DOHH2 (cell line): Measurements from ENCODE around the gene CDK14.

Source experiments
- H3F3A ChIP-seq: fragments of 200-600 bp; sonication (generic), shearing (Covaris generic); 2 replicates; pipeline ENCODE4 v1.6.0; 2016; ENCODE audit warnings: antibody characterized with exemption, mild to moderate bottlenecking; ENCODE audit not compliant: control insufficient read depth, insufficient read depth
- H3K27ac ChIP-seq: fragments of 200-600 bp; sonication (generic); 2 replicates; pipeline ENCODE4 v1.5.1; 2014; ENCODE audit warnings: low read depth, mild to moderate bottlenecking, low read length, moderate library complexity
- H3K27me3 ChIP-seq: fragments of 200-600 bp; sonication (generic); 2 replicates; pipeline ENCODE4 v1.6.1; 2014; ENCODE audit warnings: mild to moderate bottlenecking, low read length, mixed read lengths; ENCODE audit not compliant: control insufficient read depth
- H3K36me3 ChIP-seq: fragments of 200-600 bp; sonication (generic); 2 replicates; pipeline ENCODE4 v1.6.1; 2014; ENCODE audit warnings: mild to moderate bottlenecking, low read length, moderate library complexity, mixed read lengths; ENCODE audit not compliant: control insufficient read depth
- H3K4me1 ChIP-seq: fragments of 200-600 bp; sonication (generic); 2 replicates; pipeline ENCODE4 v1.6.1; 2014; ENCODE audit warnings: mild to moderate bottlenecking, low read length, mixed read lengths; ENCODE audit not compliant: control insufficient read depth
- H3K4me2 ChIP-seq: fragments of 200-600 bp; sonication (generic); 2 replicates; pipeline ENCODE4 v1.6.0; 2014; ENCODE audit warnings: mild to moderate bottlenecking, low read length, moderate library complexity
- H3K4me3 ChIP-seq: fragments of 200-600 bp; sonication (generic); 2 replicates; pipeline ENCODE4 v1.5.1; 2014; ENCODE audit warnings: mild to moderate bottlenecking, low read length, mixed read lengths
- H3K79me2 ChIP-seq: fragments of 200-600 bp; sonication (generic); 2 replicates; pipeline ENCODE4 v1.6.1; 2014; ENCODE audit warnings: mild to moderate bottlenecking, low read length, mixed read lengths; ENCODE audit not compliant: control insufficient read depth
- H3K9me2 ChIP-seq: fragments of 200-600 bp; sonication (generic); replicated peaks from 2 replicates; pipeline ENCODE4 v1.6.1; 2014; ENCODE audit warnings: mild to moderate bottlenecking, low read length, mixed read lengths; ENCODE audit not compliant: control insufficient read depth
- H3K9me3 ChIP-seq: fragments of 200-600 bp; sonication (generic); 2 replicates; pipeline ENCODE4 v1.6.1; 2014; ENCODE audit warnings: antibody characterized with exemption, low read length, mixed read lengths; ENCODE audit not compliant: control insufficient read depth, insufficient read depth
- H4K20me1 ChIP-seq: fragments of 200-600 bp; sonication (generic); 2 replicates; pipeline ENCODE4 v1.6.0; 2014; ENCODE audit warnings: low read depth, mild to moderate bottlenecking, antibody characterized with exemption, low read length, moderate library complexity; ENCODE audit not compliant: control insufficient read depth, insufficient read depth
- EZH2phosphoT487 ChIP-seq: fragments of 200-600 bp; sonication (generic); IDR thresholded peaks from 2 replicates; pipeline ENCODE4 v1.6.1; 2017; ENCODE audit warnings: borderline replicate concordance, mild to moderate bottlenecking, antibody characterized with exemption, low read length, moderate library complexity, mixed read lengths
- TF ChIP-seq, protein P1 (sequence below): fragments of 200-600 bp; sonication (generic); IDR thresholded peaks from one replicate; pipeline ENCODE4 v1.5.1; 2014; ENCODE audit warnings: antibody characterized with exemption, mild to moderate bottlenecking, low read depth, low read length; ENCODE audit not compliant: poor library complexity, severe bottlenecking

CDK14 gene

DNA sequence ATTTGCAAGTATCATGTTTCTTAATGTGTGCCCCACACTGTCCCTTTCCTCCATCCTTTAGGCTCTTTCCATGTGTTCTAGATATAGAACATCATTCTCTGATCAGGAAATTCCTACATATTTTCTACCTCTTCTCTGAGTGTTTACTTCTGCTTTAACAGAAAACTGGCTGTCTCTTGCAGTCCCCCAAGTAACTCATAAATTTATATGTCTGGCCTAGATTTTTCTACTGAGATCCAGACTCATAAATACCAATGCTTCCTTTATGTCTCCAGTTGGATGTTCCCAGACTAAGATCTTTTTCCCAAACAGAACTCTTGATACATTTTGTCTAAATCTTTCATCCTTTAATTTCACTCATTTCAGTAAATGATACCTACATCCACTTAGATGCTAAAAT, 181.8 kb downstream of the CDK14 start:
- Histone ChIP-seq H3K27me3 (no peaks in the 10 kb centered on the region), H4K20me1 (no peaks in the 10 kb centered on the region), H3K9me2 (no peaks in the 10 kb centered on the region), H3K27ac (no peak overlapping the region), H3K79me2 (peaks cover 76% of the 10 kb centered on the region), H3K9me3 (peaks cover 31% of the 10 kb centered on the region), H3K36me3 (peaks cover 68% of the 10 kb centered on the region), H3K4me3 (no peak overlapping the region), H3K4me1 (peaks cover 46% of the 10 kb centered on the region), H3K4me2 (no peak overlapping the region), H3F3A (peaks cover 10% of the 10 kb centered on the region; the same call in 1 of the 2 replicates)
- TF ChIP-seq, protein P1, sequence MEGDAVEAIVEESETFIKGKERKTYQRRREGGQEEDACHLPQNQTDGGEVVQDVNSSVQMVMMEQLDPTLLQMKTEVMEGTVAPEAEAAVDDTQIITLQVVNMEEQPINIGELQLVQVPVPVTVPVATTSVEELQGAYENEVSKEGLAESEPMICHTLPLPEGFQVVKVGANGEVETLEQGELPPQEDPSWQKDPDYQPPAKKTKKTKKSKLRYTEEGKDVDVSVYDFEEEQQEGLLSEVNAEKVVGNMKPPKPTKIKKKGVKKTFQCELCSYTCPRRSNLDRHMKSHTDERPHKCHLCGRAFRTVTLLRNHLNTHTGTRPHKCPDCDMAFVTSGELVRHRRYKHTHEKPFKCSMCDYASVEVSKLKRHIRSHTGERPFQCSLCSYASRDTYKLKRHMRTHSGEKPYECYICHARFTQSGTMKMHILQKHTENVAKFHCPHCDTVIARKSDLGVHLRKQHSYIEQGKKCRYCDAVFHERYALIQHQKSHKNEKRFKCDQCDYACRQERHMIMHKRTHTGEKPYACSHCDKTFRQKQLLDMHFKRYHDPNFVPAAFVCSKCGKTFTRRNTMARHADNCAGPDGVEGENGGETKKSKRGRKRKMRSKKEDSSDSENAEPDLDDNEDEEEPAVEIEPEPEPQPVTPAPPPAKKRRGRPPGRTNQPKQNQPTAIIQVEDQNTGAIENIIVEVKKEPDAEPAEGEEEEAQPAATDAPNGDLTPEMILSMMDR: no peak
- no peak for TF ChIP-seq EZH2phosphoT487

- H4K20me1 ChIP-seq: no peaks in the 10 kb centered on the region
- H3F3A ChIP-seq: peaks cover 3% of the 10 kb centered on the region
- no peaks in the 10 kb centered on the region for H3K4me1 ChIP-seq
- no peak overlapping the region for H3K4me3 ChIP-seq
- H3K9me2 ChIP-seq: no peaks in the 10 kb centered on the region
- TF ChIP-seq EZH2phosphoT487: no peak
- TF ChIP-seq, protein P1: no peak
- H3K36me3 ChIP-seq: peaks cover 62% of the 10 kb centered on the region
- peaks cover 13% of the 10 kb centered on the region; the same call in 1 of the 2 replicates for H3K9me3 ChIP-seq
- no peak overlapping the region for H3K27ac ChIP-seq
- no peak overlapping the region for H3K4me2 ChIP-seq
- H3K27me3 ChIP-seq: no peaks in the 10 kb centered on the region
- peaks cover 51% of the 10 kb centered on the region for H3K79me2 ChIP-seq
These were observed 191.9 kb downstream of the CDK14 start for GRCh38 chr7:90788052-90788451.

DNA sequence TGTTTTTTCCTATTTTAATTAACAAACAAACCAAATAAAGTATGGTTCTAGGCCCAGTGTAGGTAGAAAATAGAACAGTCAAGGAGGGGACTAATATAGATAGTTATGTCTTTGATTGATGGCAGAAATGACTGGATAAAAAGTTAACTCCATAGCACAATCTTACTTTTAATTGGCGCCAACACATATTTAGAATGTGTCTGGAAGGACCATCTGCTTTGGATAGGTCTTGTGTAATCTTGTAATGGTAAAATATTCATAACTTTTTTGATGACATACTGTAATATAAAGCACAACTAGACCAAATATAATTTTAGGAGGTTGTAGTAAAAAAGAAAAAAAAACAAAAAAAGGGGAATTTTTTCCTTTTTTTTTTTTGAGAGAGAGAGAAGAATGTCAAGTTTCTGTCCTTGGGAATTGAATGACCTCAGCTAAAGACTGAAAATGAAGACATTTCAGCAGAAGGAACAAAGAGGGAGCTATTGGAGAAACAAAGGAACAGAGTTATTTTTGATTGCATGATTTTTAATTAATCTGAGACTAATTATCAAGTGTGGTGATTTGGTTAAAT, 193.7 kb downstream of the CDK14 start:
- no peaks in the 10 kb centered on the region for H3K9me2 ChIP-seq
- peaks cover 43% of the 10 kb centered on the region for H3K79me2 ChIP-seq
- H4K20me1 ChIP-seq: no peaks in the 10 kb centered on the region
- peaks cover 21% of the 10 kb centered on the region for H3K9me3 ChIP-seq
- no peaks in the 10 kb centered on the region for H3F3A ChIP-seq
- no peaks in the 10 kb centered on the region for H3K4me1 ChIP-seq
- no peak for TF ChIP-seq EZH2phosphoT487
- TF ChIP-seq, protein P1: no peak
- H3K4me3 ChIP-seq: no peak overlapping the region
- H3K27me3 ChIP-seq: no peaks in the 10 kb centered on the region
- no peak overlapping the region for H3K4me2 ChIP-seq
- H3K36me3 ChIP-seq: peaks cover 62% of the 10 kb centered on the region
- H3K27ac ChIP-seq: no peak overlapping the region
